ENCODE data around the gene PPP1R14D. TPM values are rescaled to one million over a fixed set of nuclear protein-coding genes. Genes with fewer than 3 reads are reported as not detected.

PPP1R14D gene
- total and polyA plus RNA-seq, 10 donors, result 0.30 TPM; not detected in 9

- Histone ChIP-seq H3K36me3 (peaks cover 0 to 2% (median 0%) of the 10 kb centered on the region in 6 donors), H3K4me3 (peak overlapping the region in 1 of 8 donors; percentile 96), H3K9me3 (no peaks in the 10 kb centered on the region), H3K27ac (peak overlapping the region in 1 of 8 donors; percentile 80), H3K4me1 (peaks cover 17 to 50% (median 46%) of the 10 kb centered on the region in 6 donors), H3K27me3 (replicated peaks in 1 of 7) (peaks cover 0 to 29% (median 16%) of the 10 kb centered on the region in 7 donors)
- intact Hi-C loops (cut with DNase I; ENCODE audit: low total_unique reads), result no loop called here
- 84 to 94% (median 89%) methylated on average over 8 of the region's 8 CpGs for WGBS, 5 donors
- DNase-seq, result peak; percentile 39
- TF ChIP-seq CTCF (IDR thresholded peaks at IDR 0.05 in 8 of 11, conservative IDR thresholded peaks at IDR 0.05 in 3 of 11) (no peak), POLR2AphosphoS5 (IDR thresholded peaks at IDR 0.05) (no peak), POLR2A (IDR thresholded peaks at IDR 0.05) (no peak)
These were observed 17.2 kb upstream of the PPP1R14D start for GRCh38 chr15:40845511-40846284.

- TF ChIP-seq CTCF (IDR thresholded peaks at IDR 0.05 in 8 of 11, conservative IDR thresholded peaks at IDR 0.05 in 3 of 11) (no peak), POLR2AphosphoS5 (IDR thresholded peaks at IDR 0.05) (no peak), POLR2A (IDR thresholded peaks at IDR 0.05) (no peak)
- intact Hi-C loops (cut with DNase I; ENCODE audit: low total_unique reads), result no loop called here
- H3K27me3 ChIP-seq (replicated peaks in 1 of 7), result peaks cover 0 to 29% (median 16%) of the 10 kb centered on the region in 7 donors
- no peaks in the 10 kb centered on the region for H3K9me3 ChIP-seq
- peaks cover 17 to 50% (median 46%) of the 10 kb centered on the region in 6 donors for H3K4me1 ChIP-seq
- no peak overlapping the region for H3K27ac ChIP-seq
- H3K4me3 ChIP-seq, result peak overlapping the region; percentile 66 to 96 (median 74)
- no peak for DNase-seq
- no peaks in the 10 kb centered on the region for H3K36me3 ChIP-seq
- WGBS, 5 donors, result 32 to 60% (median 53%) methylated on average over 12 of the region's 12 CpGs
These were observed 16.5 kb upstream of the PPP1R14D start for GRCh38 chr15:40845036-40845435.

- Histone ChIP-seq H3K4me1 (peaks cover 17 to 50% (median 46%) of the 10 kb centered on the region in 6 donors), H3K27ac (peak overlapping the region in 3 of 8 donors; percentile 15 to 46 (median 35)), H3K9me3 (no peaks in the 10 kb centered on the region), H3K36me3 (no peaks in the 10 kb centered on the region), H3K27me3 (replicated peaks in 1 of 7) (peaks cover 0 to 29% (median 16%) of the 10 kb centered on the region in 7 donors), H3K4me3 (peak overlapping the region; percentile 66 to 96 (median 74))
- WGBS, 5 donors, result 1 to 2% (median 1%) methylated on average over 25 to 28 of the region's 28 CpGs
- no peak for TF ChIP-seq POLR2AphosphoS5 (IDR thresholded peaks at IDR 0.05)
- TF ChIP-seq CTCF (IDR thresholded peaks at IDR 0.05 in 8 of 11, conservative IDR thresholded peaks at IDR 0.05 in 3 of 11), result no peak
- peak; percentile 86 for DNase-seq
- intact Hi-C loops (cut with DNase I; ENCODE audit: low total_unique reads), result no loop called here
These were observed 16.2 kb upstream of the PPP1R14D start for GRCh38 chr15:40844696-40845030.

Data from spleen (tissue), 11 donors.